Spleen (tissue), 11 donors: Measurements from ENCODE around the gene E2F3. TPM values are rescaled to one million over a fixed set of nuclear protein-coding genes. Genes with fewer than 3 reads are reported as not detected.

Experiments used
- DNase-seq: peaks from one replicate; pipeline ENCODE4 v3.0.0-alpha.2; 2020
- H3K27ac ChIP-seq, 8 donors: fragments of 200-600 bp; sonication (generic) in 7 of 8; 1 replicate in 4 of 8; 2 replicates in 4 of 8; pipeline versions ENCODE4 v1.5.0 to v1.8.0; 2016 to 2021; ENCODE audit warnings: inconsistent platforms in 4 of 8, mild to moderate bottlenecking in 4 of 8, moderate library complexity in 1 of 8
- H3K27me3 ChIP-seq, 7 donors: fragments of 200-600 bp; sonication (generic) in 6 of 7; replicated peaks in 1 of 7; 1 replicate in 4 of 7; 2 replicates in 3 of 7; pipeline versions ENCODE4 v1.5.0 to v1.8.0; 2016 to 2021; ENCODE audit warnings: inconsistent platforms in 3 of 7, mild to moderate bottlenecking in 1 of 7
- H3K36me3 ChIP-seq, 6 donors: fragments of 200-600 bp; sonication (generic) in 5 of 6; 1 replicate in 4 of 6; 2 replicates in 2 of 6; pipeline versions ENCODE4 v1.5.0 to v1.8.0; 2016 to 2021; ENCODE audit warnings: inconsistent platforms in 2 of 6
- H3K4me1 ChIP-seq, 6 donors: fragments of 200-600 bp; sonication (generic) in 5 of 6; 1 replicate in 3 of 6; 2 replicates in 3 of 6; pipeline versions ENCODE4 v1.5.0 to v1.8.0; 2016 to 2021; ENCODE audit warnings: inconsistent platforms in 3 of 6
- H3K4me3 ChIP-seq, 8 donors: fragments of 200-600 bp; sonication (generic) in 7 of 8; 1 replicate in 4 of 8; 2 replicates in 4 of 8; pipeline versions ENCODE4 v1.5.0 to v1.8.0; 2016 to 2021; ENCODE audit warnings: inconsistent platforms in 4 of 8, mild to moderate bottlenecking in 4 of 8, moderate library complexity in 2 of 8
- H3K9me3 ChIP-seq, 8 donors: fragments of 200-600 bp; sonication (generic) in 7 of 8; 1 replicate in 4 of 8; 2 replicates in 4 of 8; pipeline versions ENCODE4 v1.5.0 to v1.8.0; 2016 to 2021; ENCODE audit warnings: inconsistent platforms in 4 of 8
- POLR2A ChIP-seq, 3 donors: fragments of 450-650 bp; IDR thresholded peaks; one replicate each; pipeline ENCODE4 v1.5.1; 2017; ENCODE audit warnings: antibody characterized with exemption in 3 of 3, mild to moderate bottlenecking in 1 of 3
- POLR2AphosphoS5 ChIP-seq, 3 donors: sonication (generic); formaldehyde crosslinking; IDR thresholded peaks; one replicate each; pipeline ENCODE4 v1.5.1; 2017; ENCODE audit warnings: antibody characterized with exemption in 3 of 3
- WGBS, 5 donors: extraction: QIAGEN DNeasy Blood & Tissue Kit in 3 of 5; methylation state at CpG; one replicate each; pipeline versions ENCODE4 v1.1.5 to v1.1.7; 2013 to 2018; 5-methylcytosine and 5-hydroxymethylcytosine counted together
- intact Hi-C: fragments of 100-400 bp; cut with DNase I; formaldehyde crosslinking; loops from one replicate; pipeline ENCODE4 v1.15.0; 2023; ENCODE audit warnings: low total_unique reads
- polyA plus RNA-seq, 3 donors: library from polyadenylated mRNA; stranded (reverse); fragments of 200-250 nt; gene quantifications; one replicate each; pipeline ENCODE4 v1.2.1, GENCODE V29; 2013
- total RNA-seq, 7 donors: library from RNA; depleted of rRNA in 3 of 7; stranded (reverse); fragments of >200 nt in 3 of 7; fragmentation: NEBNext Ultra II Directional in 4 of 7; extraction: Animal tissue kit (Norgen Biotek cat#: 25700) in 4 of 7; gene quantifications; one replicate each; pipeline versions ENCODE4 v1.1.0 to v1.2.1, GENCODE V29; 2016 to 2021
- TF ChIP-seq, protein P1 (sequence below), 11 experiments: fragments of 200-600 bp in 7 of 11; fragments of 450-650 bp in 4 of 11; sonication (generic) in 4 of 11; IDR thresholded peaks in 8 of 11; conservative IDR thresholded peaks in 3 of 11; 1 replicate in 7 of 11; 2 replicates in 4 of 11; pipeline versions ENCODE4 v1.4.0 to v1.8.0; 2016 to 2021; ENCODE audit warnings: antibody characterized with exemption in 11 of 11, inconsistent platforms in 4 of 11, mild to moderate bottlenecking in 1 of 11
- donor health status: healthy with polysubstance abuse.
- donor health status: DM: no; HTN: no; CAD: no; lungs with moderate emphysema.
- donor health status: DM: no; HTN: no; CAD: no.
- donor health status: Bipolar disorder and iron deficiency.
- donor health status: healthy.
- donor health status: DM: no; HTN: no; CAD: no.
- donor health status: DM: yes; HTN: yes; CAD: no.

The E2F3 gene
- total and polyA plus RNA-seq, 10 donors, result 5.8 to 22.9 (median 14.8) TPM

DNA sequence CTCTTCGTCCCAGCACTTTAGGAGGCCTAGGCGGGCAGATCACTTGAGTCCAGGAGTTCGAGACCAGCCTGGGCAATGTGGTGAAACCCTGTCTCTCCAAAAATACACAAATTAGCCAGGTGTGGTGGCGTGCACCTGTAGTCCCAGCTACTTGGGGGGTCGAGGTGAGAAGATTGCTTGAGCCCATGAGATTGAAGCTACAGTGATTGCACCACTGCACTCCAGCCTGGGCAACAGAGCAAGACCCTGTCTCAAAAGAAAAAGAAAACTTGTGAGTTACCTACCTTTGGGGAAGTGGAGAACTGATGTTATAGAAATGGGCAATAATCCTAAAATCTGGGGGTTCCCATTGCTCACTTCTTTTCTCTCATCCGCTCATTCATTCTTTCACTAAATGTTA is 58.0 kb downstream of the E2F3 start:
- H3K4me3 ChIP-seq, result no peak overlapping the region
- TF ChIP-seq POLR2A (IDR thresholded peaks at IDR 0.05), result no peak
- TF ChIP-seq, protein P1, sequence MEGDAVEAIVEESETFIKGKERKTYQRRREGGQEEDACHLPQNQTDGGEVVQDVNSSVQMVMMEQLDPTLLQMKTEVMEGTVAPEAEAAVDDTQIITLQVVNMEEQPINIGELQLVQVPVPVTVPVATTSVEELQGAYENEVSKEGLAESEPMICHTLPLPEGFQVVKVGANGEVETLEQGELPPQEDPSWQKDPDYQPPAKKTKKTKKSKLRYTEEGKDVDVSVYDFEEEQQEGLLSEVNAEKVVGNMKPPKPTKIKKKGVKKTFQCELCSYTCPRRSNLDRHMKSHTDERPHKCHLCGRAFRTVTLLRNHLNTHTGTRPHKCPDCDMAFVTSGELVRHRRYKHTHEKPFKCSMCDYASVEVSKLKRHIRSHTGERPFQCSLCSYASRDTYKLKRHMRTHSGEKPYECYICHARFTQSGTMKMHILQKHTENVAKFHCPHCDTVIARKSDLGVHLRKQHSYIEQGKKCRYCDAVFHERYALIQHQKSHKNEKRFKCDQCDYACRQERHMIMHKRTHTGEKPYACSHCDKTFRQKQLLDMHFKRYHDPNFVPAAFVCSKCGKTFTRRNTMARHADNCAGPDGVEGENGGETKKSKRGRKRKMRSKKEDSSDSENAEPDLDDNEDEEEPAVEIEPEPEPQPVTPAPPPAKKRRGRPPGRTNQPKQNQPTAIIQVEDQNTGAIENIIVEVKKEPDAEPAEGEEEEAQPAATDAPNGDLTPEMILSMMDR (IDR thresholded peaks at IDR 0.05 in 8 of 11, conservative IDR thresholded peaks at IDR 0.05 in 3 of 11), result no peak
- no peak for TF ChIP-seq POLR2AphosphoS5 (IDR thresholded peaks at IDR 0.05)
- DNase-seq, result no peak
- intact Hi-C loops, result no loop called here
- H3K4me1 ChIP-seq, result peaks cover 0 to 37% (median 7%) of the 10 kb centered on the region in 6 donors
- no peak overlapping the region for H3K27ac ChIP-seq
- 93 to 99% (median 95%) methylated on average over 6 of the region's 6 CpGs for WGBS, 5 donors
- no peaks in the 10 kb centered on the region for H3K27me3 ChIP-seq
- H3K36me3 ChIP-seq, result peaks cover 0 to 14% (median 0%) of the 10 kb centered on the region in 6 donors
- no peaks in the 10 kb centered on the region for H3K9me3 ChIP-seq

GRCh38 chr6:20461576-20461975 is 59.9 kb downstream of the E2F3 start:
- WGBS, 5 donors, result 77 to 87% (median 79%) methylated on average over 6 of the region's 6 CpGs
- peaks cover 0 to 5% (median 0%) of the 10 kb centered on the region in 8 donors for H3K9me3 ChIP-seq
- DNase-seq, result no peak
- H3K4me1 ChIP-seq, result peaks cover 0 to 26% (median 5%) of the 10 kb centered on the region in 6 donors
- intact Hi-C loops, result no loop called here
- TF ChIP-seq, protein P1 (IDR thresholded peaks at IDR 0.05 in 8 of 11, conservative IDR thresholded peaks at IDR 0.05 in 3 of 11), result no peak
- TF ChIP-seq POLR2AphosphoS5 (IDR thresholded peaks at IDR 0.05), result no peak
- no peak for TF ChIP-seq POLR2A (IDR thresholded peaks at IDR 0.05)
- no peaks in the 10 kb centered on the region for H3K27me3 ChIP-seq
- no peak overlapping the region for H3K27ac ChIP-seq
- no peak overlapping the region for H3K4me3 ChIP-seq
- peaks cover 0 to 14% (median 2%) of the 10 kb centered on the region in 6 donors for H3K36me3 ChIP-seq

- Histone ChIP-seq H3K9me3 (peaks cover 0 to 5% (median 0%) of the 10 kb centered on the region in 8 donors), H3K4me1 (peaks cover 0 to 29% (median 6%) of the 10 kb centered on the region in 6 donors), H3K4me3 (no peak overlapping the region), H3K27me3 (no peaks in the 10 kb centered on the region), H3K27ac (peak overlapping the region in 2 of 8 donors; percentile 7 to 52), H3K36me3 (peaks cover 0 to 12% (median 0%) of the 10 kb centered on the region in 6 donors)
- 59 to 73% (median 69%) methylated on average over 5 of the region's 5 CpGs for WGBS, 5 donors
- no peak for DNase-seq
- intact Hi-C loops, result no loop called here
- TF ChIP-seq POLR2A (IDR thresholded peaks at IDR 0.05) (no peak), POLR2AphosphoS5 (IDR thresholded peaks at IDR 0.05) (no peak)
- TF ChIP-seq, protein P1 (IDR thresholded peaks at IDR 0.05 in 8 of 11, conservative IDR thresholded peaks at IDR 0.05 in 3 of 11), result no peak
Measured at GRCh38 chr6:20463396-20463795, 61.7 kb downstream of the E2F3 start.

GRCh38 chr6:20464041-20464440 is 62.4 kb downstream of the E2F3 start:
- 76 to 100% (median 91%) methylated on average over 1 to 2 of the region's 2 CpGs for WGBS, 5 donors
- intact Hi-C loops, result no loop called here

More at GRCh38 chr6:20464041-20464440, 62.4 kb downstream of the E2F3 start:
- TF ChIP-seq POLR2A (IDR thresholded peaks at IDR 0.05), result no peak
- peaks cover 0 to 28% (median 6%) of the 10 kb centered on the region in 6 donors for H3K4me1 ChIP-seq
- H3K9me3 ChIP-seq, result peaks cover 0 to 5% (median 0%) of the 10 kb centered on the region in 8 donors
- H3K27me3 ChIP-seq, result no peaks in the 10 kb centered on the region
- H3K4me3 ChIP-seq, result no peak overlapping the region
- H3K36me3 ChIP-seq, result peaks cover 0 to 15% (median 0%) of the 10 kb centered on the region in 6 donors
- no peak overlapping the region for H3K27ac ChIP-seq
- no peak for DNase-seq
